GM21423 (cell line): Measurements from ENCODE around the gene SYNPO.

ENCODE experiments used
- ATAC-seq: cut with Tn5 transposase; IDR thresholded peaks from one replicate; pipeline ENCODE4 v1.9.1; 2021; ENCODE audit warnings: mild to moderate bottlenecking, moderate library complexity; ENCODE audit not compliant: unreplicated experiment

SYNPO gene

DNA sequence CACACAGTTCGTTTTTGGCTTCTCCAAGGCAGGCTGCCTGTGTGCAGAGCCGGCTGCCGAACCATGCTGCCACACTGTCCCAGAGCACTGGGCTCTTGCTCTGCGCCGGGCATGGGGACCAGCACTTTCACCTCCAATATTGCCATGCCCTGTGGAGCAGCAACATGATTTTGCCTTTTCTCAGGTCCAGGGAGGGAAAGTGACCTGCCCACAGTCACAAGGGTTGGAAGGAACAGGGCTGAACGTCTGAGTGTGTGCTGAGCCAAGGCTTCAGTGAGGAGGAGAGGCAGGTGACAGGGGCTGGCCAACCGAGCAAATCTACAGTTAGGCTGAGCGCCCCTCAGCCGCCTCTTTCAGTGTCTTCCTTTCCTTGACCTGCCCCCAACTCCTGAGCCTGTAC lies 34.0 kb upstream of the SYNPO start:
- ATAC-seq, result no peak

DNA sequence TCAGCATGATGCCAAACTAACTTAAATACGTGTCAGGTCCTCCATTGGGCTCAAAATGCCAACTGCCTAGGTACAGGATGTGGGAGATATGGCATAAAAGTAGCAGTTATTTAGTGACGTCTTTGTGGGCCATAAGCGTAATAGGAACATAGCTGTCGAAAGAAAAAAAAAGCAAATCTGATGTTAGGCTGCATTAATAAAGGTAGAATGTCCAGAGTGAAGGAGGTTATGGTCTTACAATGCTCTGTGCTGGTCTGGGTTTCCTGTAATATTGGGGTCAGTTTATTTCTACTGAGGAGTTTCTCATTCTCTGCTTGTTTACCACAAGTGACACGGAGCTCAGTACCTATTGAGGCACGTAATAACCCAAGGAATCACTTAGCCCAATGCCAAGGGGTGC lies 33.4 kb upstream of the SYNPO start:
- ATAC-seq, result no peak

DNA sequence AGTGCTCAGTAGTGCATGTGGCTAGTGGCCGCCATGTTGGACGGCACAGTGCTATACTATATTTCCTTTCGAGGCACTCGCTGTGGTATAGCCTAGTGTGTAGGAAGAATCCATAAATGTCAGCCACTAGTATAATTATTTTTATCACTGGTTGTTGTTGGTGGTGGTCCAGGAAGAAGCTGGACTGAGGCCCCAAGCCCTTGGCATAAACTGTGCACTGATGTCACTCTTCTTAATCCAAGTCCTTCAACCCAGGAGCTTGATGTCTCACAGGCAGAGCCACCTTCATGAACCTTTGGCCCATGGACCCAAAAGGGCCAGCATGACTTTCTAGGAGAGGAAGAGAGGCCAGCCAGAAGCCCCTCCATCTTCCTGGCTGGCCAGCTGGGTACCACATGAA lies 32.5 kb upstream of the SYNPO start:
- ATAC-seq, result no peak

DNA sequence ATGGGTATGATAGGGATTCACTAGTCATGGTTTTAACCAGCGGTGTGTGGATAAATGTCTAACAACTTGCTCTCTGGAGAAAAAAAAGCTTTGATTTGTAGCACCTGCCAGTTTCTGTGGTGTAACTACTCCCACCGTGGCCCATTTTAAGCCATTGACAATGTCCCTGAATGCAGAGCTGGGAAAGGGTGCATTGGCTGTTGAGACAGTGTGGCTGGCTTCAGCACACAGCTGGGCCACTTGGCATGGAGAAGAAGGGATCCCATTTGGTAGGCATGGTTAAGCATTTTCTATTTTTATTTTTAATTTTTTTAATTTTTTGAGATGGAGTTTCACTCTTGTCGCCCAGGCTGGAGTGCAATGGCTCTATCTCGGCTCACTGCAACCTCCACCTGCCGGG lies 31.5 kb upstream of the SYNPO start:
- no peak for ATAC-seq

DNA sequence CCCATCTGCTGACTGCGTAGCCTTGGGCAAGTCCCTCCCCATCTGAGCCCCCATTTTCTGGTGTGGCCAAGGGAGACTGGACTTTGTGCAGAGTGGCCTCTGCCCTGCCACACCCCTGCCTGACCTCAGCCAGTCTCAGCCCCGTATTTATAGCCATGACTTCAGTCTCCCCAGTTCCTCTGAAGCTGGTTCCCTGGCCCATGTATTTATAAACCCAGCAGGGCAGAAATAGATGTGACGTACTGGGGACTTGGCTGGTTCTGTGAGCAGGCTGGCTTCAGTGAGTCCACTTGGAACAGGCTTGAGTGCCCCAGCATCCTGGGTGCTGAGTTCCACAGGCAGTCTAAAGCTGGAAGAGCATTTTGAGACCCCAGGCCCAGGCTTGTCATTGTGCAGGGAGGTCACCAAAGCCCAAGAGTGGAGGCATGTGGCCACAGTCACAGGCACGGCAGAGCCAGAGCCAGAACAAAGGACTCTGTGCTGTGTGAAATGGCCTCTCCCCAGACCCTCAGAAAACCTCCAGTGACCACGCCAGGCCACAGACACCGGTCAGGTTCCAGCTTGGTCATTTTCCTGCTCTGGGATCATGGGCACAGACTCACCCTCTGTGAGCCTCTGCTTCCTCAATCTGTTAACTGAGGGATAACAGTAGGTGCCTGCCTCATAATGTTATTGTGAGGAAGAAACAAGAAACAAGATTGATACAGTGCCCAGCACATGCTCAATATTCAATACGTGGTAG lies 30.4 kb upstream of the SYNPO start:
- ATAC-seq, result no peak

DNA sequence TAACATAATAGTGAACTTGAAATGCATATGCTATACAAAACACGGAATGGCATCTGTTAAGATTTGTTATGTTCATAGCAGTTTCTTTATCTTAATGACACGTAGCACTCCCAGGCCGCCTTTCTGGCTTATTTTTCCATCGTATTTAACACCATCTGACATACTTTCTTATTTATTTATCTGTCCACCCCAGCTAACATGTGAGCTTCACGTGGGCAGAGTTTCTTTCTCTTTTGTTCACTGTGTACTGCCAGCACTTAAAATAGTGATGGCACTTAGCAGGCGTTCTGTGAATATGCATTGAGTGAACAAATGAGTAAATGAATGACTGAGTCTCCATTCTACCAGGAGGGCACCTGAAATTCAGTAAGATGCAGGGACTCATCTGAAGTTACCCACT lies 29.4 kb upstream of the SYNPO start:
- ATAC-seq, result no peak

DNA sequence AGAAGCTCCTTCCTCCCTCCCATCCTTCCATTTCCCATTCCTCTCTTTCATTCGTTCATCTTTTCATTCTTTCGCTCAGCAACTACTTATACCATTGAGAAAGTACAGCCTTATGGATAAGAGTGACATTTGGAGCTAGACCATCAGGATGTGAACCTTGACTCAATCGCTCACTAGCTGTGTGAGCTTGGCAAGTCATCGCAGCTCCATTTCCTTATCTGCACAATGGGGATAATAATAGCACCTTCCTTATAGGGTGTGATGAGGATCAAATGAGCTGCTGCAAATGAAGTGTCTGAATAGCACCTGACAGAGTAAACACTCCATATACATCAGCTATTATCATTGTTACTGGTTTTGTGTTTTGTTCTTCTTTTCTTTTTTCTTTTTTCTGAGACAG lies 28.1 kb upstream of the SYNPO start:
- ATAC-seq, result no peak

DNA sequence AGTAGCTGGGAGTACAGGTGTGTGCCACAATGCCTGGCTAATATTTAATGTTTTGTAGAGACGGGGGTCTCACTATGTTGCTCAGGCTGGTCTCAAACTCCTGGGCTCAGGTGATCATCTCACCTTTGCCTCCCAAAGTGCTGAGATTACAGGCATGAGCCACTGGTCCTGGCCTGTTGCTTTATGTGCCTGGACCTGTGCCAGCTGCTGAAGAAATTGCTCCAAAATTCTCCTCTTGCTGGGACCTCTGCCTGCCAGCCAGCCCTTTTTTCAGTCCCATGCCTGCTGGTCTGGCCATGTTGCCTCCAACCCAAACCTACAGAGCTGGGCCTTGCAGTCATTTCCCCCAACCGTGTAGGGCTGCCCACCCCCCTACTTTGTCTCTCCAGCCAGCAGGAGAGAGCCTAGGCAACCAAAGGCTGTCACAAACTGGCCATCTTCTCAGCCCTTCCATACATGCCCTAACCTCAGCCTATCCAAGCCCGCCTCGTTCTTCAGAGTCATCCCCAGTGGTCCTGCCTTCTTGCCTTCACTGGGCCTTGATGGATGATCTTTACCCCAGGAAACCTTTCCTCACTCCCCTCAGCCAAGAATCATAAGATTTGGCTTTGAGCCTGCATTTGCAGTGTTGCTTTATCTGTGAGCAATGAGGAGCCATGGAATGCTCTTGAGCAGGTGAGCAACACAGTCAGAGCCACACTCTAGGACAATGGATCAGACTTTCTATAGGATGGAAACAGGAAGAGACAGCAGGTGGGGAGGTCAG lies 27.4 kb upstream of the SYNPO start:
- no peak for ATAC-seq

DNA sequence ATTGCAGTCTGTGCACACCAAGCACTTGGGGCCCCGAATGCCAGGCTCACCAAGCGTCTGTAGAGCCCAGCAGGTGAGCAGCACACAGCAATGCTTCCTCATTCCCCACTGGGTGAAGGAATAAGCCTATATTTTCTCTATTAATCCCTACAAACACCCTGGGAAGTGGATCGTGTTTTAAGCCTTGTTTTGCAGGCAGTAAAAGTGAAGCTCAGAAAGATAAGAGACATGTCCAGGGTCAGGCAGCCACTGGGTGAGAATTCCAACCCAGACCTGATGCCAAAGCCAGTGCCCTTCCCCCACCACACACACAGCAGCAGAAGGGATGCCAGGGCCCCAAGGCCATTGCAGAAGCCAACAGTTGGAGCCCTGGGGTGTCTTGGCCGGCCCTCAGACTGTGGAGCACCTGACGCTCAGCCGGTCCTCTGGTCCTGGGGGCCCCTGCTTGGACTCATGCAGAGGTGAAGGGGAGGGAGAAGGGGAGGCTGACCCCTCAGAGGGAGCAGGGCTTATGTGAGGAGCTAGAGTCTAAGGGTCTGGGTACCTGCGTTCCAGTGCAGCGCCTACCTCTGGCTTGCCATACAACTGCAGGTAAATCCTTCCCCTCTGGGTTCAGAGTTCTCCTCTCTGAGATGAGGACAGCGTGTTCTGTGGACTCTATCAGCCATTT lies 26.3 kb upstream of the SYNPO start:
- ATAC-seq, result no peak

DNA sequence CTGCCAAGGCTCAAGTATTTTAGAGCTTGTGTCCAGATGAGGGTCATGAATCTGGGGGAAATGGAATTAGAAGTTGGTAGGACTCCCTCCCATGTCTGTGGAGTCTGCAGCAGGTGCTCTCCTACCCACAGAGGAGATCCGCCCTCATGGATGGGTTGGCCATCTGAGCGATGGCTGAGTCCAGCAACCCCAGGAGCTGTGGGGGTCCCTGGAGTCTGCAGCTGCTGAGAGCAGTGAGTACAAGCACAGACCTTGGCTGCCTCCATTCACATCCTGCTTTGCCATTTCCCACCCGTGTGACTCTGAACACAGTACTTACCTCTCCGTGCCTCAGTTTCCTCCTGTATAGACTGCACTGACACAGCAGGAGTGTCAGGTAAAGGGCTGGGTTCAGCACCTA lies 25.8 kb upstream of the SYNPO start:
- no peak for ATAC-seq

DNA sequence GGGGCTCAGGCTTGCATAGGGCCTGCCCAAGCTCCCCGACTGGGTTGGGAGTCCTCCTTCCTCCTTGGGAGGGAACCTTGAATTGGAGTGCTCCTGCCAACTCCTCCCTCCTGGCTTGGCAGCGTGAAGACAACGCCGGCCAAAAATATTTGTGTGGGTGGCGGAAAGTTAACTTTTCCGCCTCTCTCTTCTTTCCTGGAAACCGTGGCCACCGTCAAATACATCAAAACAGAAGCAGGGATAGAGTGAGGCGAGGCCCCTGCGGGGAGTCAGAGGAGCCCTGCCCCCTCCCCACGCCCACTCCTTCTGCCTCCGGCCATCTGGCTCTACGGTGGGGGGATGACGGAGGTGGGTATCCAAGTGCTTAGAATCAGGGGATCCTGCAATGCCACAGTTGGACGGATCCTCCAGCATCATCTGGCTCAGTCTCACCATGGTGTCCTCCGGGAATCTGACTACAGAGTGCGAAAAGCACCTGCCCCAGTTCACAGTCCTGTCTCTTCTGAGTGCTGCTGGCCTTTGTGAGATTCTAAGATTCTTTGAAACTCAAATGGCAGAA lies 25.2 kb upstream of the SYNPO start:
- ATAC-seq, result no peak

DNA sequence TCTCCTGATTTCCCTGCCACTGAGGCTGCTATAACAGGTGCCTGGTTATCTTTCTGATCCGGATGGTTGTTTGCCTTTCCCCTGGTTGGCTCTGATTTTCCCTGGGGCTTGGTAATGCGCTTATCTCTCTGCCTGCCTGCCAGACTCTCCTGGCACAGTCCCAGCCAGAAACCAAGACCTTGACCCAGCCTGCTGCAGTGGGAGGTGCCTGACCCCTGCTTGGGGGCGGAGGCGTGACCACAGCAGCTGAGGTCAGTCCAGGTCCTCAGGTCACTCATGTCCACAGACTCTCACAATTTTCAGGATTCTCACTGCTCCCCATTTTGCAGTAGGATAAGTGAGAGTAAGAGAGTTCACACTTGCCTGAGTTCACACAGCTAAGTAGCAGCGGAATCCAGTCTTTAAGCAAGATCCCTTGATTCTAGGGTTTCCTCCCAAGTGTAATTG lies 24.4 kb upstream of the SYNPO start:
- ATAC-seq, result no peak

DNA sequence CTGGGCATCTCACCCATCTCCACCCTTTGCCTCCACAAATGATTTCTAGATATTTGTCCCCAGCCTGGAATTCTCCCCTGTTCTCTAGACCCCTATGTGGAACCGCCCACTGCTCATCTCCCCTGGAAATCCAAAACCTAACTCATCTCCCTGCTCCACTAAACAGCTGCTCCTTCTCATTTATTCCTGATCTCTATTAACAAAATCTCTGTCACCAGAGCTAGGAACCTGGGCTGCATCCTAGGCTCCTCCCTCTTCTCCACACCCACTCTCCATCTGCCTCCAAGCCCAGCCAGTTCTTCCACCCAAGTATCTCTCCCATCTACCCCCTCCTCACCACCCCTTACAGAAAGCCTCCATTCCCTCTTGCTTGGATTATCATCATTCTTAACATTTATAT lies 24.0 kb upstream of the SYNPO start:
- ATAC-seq, result no peak

DNA sequence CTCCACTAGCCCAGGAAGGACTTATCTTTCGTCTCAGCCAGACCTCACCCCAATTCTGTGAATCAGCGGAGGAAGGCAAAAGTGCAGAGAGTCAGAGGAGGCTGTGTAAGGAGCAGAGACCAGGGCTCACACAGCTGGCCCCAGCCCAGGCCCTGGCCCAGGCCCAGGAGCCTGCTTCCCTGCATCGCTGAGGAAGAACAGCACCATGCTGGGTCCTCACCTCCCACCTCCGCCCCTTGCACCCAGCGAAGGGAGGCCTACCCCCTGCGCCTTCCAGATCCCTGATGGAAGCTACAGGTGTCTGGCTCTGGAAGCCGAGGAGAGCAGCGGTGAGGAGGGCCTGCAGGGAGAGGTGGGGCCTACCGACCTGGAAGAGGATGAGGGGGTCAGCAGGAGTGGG lies 22.3 kb upstream of the SYNPO start:
- ATAC-seq, result no peak

DNA sequence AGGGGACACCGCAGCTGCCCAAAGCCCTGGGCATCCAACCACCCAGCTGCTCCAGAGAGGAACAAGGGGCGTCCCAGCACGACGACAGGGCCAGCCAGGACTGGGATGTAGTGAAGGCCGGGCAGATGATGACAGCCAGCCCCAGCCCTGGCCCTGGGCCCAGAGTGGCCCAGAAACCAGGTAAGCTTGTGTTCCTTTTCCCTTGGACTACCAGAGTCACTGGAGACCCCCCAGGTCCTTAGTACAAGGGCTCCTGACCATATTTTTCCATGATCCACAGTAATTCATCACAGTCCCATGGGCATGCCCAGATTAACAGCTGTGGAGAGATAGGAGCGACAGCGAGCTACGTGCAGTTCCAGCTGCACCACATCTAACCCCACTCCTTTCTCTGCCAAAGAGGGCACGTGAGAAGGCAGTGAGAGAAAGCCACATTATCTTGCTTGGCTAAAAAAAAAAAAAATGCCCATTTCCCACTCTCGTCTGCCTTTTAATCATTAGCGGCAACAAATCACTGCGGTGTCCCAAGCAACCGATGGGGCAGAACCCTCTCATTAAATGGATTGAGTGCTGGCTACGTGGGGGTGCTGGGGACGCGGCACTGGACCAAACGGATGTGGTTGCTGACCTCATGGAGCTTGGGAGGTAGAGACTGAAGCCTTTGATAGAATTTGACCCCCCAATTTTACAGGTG lies 21.7 kb upstream of the SYNPO start:
- ATAC-seq, result no peak

DNA sequence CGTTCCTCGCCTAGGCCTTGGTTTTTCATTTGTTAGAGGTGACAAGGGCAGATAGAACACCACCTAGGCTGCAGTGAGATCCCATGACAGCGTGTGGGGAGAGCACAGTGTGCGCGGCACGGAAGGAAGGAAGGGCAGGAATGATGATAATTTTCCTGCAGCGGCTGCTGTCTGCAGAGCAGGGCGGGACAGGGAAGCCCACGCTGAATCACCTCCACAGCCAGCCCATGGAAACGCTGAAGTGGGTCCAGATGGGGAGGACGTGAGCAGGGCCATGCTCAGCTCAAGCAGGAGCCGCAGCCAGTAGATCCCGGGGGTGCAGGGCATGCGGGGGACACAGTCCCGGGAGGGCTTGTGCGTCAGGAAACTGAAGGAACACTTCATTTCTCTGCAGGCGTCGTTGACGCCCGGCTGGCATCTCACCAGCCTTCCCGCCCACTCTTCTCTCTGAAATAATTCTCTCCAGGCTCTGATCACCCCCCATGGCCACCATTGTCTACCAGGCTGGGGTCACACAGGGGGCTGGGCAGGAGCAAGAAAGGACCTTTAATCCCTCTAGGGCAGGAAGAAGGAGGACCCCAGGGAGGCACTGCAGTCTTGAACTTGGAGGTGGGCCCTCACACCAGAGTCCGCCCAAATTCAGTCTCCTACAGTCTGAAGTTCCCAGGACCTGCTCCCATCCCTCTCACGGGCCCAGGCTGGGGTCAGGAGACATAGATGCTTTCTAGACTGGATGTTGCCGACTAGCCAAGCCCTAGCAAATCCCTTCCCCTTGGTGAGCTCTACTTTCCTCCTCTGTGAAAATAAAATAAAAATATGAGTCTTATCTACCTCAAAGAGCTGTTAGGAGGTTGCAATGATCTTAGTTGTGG lies 20.9 kb upstream of the SYNPO start:
- no peak for ATAC-seq

DNA sequence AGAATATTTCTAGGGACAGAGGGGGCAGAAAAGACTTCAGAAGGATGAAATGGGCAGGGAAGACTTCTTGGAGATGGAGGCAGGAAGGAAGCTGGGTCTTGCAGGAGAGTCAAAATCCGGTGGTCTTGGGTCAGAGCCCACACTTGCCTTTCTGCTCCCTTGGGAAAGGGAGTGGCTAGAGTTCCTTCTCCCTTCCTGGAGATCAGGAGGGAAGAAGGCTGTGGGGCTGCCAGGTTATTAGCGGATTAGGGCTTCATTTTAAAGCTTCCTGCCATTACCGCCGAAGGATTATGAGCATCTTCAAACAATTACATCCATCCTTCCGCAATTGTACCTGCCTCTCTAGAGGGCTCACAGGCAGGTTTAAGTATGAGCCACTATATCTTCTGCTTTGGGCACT lies 19.2 kb upstream of the SYNPO start:
- ATAC-seq, result no peak

DNA sequence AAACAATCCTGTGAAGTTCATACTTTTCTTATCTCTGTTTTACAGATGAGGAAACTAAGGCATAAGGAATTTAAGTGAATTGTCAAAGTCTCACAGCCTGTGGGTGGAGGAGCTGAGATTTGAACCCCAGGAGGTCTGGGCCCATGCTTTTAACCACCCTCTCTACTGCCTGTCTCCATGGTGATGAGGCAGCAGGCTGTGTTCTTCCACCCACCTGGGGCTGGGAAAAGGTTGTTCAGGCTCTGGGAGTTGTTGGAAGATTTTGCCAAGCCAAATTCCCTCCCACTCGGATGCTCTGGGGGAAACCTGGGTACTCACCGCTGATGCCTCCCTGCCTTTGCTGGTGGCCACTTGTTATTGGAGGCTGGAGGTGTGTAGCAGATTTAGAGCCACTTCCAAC lies 18.3 kb upstream of the SYNPO start:
- ATAC-seq, result no peak

DNA sequence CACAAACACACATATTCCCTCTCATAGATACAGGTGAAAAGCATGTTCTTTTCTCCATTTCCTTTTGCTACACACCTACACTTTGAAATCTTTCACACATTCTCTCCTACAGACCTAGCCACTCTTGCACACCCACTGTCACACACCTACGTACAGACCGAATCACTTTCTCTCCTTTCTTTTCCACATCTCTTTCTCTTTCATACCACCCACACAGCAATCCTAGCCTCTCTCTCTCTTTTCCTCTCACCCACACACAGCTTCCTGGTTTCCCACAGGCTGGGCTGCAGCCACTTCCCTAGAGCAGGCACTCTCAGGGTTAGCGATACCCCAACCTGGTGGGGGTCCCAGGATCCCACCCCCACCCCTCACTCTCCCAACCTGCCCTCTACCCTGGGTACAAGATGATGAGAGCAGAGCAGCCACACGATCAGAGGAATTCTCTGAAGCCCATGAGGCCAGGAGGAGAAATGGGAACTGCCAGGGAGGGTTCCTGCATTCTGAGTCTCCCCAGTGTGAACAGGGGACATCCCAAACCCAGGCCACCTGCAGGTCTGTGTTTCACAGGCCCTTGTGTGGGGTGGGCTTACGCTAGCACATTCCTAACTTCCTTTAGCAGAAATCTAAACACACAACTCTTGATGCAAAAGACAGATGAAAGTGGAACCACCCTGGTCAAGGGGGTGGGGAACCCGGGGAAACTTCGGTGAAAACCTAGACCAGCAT lies 17.1 kb upstream of the SYNPO start:
- no peak for ATAC-seq

DNA sequence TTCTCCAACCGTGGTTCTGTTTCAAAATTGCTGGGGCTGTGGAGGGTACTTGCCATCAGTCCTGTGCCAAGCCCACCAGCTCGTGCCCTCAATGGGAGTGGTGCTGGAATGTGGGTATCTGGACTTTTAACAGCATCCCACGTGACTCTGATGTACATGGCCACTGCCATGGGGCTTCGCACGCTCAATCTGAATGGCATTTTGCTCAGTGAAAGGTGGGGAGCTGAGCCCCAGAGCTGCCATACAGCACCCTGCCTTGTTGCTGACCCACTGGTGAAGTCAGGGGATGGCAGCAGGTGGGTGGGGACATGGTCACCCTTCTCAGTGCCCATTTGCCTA lies 16.6 kb upstream of the SYNPO start:
- ATAC-seq, result no peak
